DLD1 (cell line): ENCODE results near the gene PIGU.
"Not testable (repeated sequence)": the region's sequence is repeated elsewhere in the genome, so short reads cannot be mapped to it uniquely, and the experiment has no call there.

Source experiments
- in situ Hi-C: cut with HindIII; loops from 2 replicates; pipeline ENCODE4 v1.10.0; 2017; ENCODE audit warnings: low sequenced_read_pairs

Gene PIGU

GRCh38 chr20:34706912-34707784 lies 30.3 kb upstream of the PIGU start:
- in situ Hi-C loops, result no loop called here

- in situ Hi-C loops, result no loop called here
Measured at GRCh38 chr20:34706302-34706875, 29.5 kb upstream of the PIGU start.

DNA sequence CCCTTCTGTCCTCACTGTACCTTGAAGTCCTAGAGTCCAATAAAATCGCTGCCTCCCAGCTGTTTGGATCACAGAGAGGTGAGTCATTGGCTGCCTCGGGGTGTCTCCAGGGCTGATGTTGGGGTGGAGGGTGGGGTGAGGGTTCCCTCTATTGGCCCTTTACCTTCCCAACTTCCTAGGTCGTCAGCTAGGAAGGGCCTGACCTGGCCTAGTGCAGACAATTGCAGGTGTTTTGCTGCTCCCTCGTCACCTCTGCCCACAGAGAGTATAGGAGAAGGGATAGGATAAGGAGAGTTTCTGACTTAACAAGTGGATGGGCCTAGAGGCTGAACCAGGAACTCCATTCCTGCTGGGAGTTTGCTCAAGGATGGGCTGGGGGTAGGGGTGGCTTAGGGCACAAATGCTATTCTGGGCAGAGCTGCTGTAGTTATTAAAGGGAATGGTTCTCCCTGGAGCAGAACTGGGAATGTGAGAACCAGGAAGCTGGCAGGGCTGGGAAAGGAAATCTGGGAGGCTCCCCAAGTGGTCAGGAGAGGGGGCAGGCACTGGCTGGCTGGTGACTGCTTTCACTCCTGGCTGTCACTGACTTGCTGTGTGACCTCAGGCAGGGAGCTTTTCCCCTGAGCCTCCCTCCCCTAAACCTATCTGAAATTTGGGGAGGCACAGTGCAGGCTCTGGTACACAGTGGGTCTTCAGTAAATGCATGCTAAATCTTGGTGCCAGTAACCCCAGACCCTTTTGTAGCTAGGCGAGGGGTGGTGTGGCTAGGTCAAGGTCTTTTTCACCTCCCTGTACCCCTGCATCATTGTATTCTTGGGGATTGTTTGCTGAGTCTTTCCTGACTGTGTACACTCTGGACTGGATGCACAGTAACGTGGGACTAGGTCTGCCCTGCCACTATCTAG lies 28.8 kb upstream of the PIGU start:
- in situ Hi-C loops, result no loop called here

GRCh38 chr20:34705008-34705396 lies 28.1 kb upstream of the PIGU start:
- in situ Hi-C loops, result no loop called here

DNA sequence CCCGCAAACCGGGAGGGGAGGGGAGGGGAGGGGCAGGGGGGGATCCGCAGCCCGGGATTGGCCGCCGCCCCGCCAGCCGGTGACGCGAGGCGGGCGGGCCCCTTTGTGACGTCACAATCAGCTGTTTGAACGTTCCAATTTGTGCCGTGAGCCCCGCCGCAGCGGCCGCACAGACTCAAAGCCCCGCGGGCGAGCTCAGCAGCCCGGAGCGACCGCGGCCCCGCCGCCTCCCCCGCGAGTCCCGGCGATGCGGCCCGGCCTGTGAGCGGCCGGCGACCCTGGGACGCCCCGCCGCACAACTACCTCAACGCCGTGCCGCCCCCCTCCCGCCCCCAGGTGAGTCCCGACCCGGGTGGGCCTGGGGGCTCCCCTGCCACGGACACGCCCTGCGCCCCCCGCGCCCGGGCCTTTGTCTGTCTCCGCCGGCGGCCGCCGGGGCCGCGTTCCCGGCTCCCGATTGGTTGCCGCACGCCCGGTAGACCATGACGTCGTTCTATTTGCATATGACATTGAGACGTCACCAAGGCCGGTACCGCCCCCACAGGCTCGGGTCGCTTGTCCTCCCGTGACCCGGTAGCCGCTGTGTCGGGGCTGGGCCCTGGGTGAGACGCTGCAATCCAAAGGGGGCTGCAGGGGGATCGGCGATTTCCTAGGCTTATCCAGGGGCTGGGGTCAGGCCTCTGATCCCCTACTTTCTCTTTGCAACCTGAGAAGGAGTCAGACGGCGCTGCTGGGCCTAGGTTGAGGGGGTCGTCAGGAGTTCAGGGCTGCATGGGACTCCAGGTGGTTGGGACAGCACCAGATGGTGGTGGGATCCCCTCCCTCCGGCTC lies 27.5 kb upstream of the PIGU start, which contains the start of gene TP53INP2:
TP53INP2 (plus strand) TSS at position 168 of the 831 bp plus-strand sequence. CDS start 4,396 bp downstream, outside the sequence.
- in situ Hi-C loops, result no loop called here

DNA sequence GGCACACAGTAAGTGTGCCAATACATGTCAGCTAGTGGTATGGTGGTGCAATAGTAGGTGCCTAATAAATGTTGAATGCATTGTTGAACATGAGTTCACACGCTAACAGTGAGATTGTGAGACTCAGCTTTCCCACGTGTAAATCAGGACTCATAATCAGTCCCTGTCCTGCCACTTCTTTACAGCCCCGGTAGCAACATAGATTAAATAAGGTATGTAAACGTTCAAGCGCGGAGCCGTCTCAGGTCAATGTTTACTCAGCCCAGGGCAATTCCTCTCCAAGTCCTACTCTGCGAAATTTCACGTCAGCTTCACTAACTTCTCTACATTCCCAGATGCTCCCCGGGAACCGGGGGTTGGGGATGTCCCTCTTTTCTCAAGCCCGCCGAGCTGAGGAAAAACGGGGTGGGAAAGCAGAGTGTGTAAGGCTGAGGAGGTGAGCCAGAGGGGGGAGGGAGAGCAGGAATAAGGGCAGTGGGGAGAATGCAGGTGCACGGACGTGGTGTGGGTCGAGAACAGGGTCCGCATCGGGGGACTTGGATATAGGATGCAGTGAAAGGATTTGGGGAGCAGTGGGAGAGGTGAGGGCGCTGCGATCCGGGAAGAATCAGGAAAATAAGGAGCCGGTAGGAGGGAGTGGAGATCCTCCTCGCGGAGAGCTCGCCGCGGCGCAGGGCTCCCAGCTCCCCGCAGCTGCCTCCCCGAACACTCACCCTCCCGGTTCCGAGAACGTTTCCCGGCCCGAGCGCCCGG lies 26.7 kb upstream of the PIGU start:
- in situ Hi-C loops, result no loop called here

DNA sequence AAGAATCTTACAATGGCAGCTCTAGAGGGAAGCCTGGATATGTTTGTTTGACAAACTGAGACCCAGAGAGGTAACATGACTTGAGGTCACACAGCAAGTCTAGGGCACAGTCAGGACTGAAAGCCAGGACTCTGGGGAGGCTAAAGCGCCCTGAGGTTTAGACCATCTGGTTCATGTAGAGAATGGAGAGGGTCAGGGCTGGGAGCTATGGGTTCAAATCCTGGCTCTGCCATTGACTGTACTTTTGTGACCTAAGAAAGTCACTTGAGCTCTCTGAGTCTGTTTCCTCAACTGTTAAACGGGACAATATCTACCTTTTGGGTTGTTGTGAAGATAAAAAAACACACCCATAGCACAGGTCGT lies 26.1 kb upstream of the PIGU start:
- in situ Hi-C loops, result no loop called here

DNA sequence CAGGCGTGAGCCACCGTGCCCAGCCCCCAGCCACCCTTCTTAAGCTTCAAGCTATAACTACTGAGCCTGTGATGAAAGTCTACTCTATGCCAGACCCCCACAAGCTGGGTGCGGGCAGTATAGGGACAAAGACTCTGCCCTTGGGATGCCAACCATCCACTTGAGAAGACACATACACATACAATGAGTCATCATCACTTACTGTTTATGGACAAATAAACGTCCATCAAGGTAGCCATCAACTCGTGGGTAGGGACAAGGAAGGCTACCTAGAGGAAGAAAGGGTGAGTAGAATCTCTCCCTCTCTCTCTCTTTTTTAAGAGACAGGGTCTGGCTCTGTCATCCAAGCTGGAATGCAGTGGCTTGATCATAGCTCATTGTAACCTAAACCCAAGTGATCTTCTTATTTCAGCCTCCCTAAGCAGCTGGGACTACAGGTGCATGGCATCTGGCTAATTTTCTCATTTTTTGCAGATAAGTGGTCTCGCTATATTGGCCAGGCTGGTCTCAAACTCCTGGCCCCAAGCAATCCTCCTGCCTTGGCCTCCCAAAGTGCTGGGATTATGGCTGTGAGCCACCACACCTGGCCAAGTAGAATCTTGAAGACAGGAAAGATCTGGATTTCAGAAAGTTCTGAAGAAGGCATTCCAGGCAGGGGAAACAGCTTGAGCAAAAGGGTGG lies 24.7 kb upstream of the PIGU start:
- in situ Hi-C loops, result no loop called here

- in situ Hi-C loops, result no loop called here
Measured at GRCh38 chr20:34693414-34693813, 16.5 kb upstream of the PIGU start.

- in situ Hi-C loops, result no loop called here
Measured at GRCh38 chr20:34691838-34692237, 14.9 kb upstream of the PIGU start.

GRCh38 chr20:34689486-34689885 lies 12.6 kb upstream of the PIGU start:
- in situ Hi-C loops, result no loop called here

DNA sequence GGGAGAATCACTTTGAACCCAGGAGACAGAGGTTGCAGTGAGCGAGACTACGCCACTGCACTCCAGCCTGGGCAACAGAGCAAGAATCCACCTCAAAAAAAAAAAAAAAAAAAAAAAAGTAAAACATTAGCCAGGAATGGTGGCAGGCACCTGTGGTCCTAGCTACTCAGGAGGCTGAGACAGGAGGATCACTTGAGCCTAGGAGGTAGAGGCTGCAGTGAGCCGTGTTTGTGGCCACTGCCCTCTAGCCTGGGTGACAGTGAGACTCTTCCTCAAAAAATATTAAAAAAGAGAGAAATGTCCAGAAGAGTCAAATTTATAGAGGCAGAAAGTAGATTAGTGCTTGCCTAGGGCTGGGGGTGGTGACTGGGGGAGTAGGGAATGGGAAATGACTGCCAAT lies 6.8 kb upstream of the PIGU start:
- in situ Hi-C loops, result no loop called here

GRCh38 chr20:34680586-34681175 lies 3.8 kb upstream of the PIGU start:
- in situ Hi-C loops, result no loop called here

GRCh38 chr20:34675993-34676641 lies 775 bp downstream of the PIGU start:
- in situ Hi-C loops, result no loop called here

GRCh38 chr20:34675561-34675960 lies 1.3 kb downstream of the PIGU start:
- in situ Hi-C loops, result no loop called here

DNA sequence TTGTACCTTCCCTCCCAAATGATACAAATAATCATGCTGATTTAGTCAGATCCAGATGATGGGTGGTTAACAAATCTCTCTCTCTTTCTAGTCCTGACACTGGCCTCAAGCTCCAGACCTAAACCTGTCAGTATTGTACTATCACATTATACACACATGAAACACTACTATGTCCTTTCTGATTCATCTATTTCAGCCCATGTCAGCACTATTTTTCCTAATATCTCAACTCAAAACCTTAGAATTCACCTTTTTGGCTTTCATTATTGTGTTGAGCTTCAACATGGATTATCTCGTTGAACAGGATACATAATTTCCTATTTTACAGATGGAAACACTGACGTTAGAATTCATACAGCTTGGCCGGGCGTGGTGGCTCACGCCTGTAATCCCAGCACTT lies 3.5 kb downstream of the PIGU start:
- in situ Hi-C loops, result no loop called here

- in situ Hi-C loops, result no loop called here
Measured at GRCh38 chr20:34669094-34669493, 7.8 kb downstream of the PIGU start.

- in situ Hi-C loops, result not testable (repeated sequence)
Measured at GRCh38 chr20:34664751-34665150, 12.1 kb downstream of the PIGU start.
